MCF 10A (cell line): ENCODE results near the gene SH3PXD2B. TPM values are rescaled to one million over a fixed set of nuclear protein-coding genes. Genes with fewer than 3 reads are reported as not detected.

Experiments
- BruUV-seq: library from RNA; stranded (reverse); fragments of 400-500 nt; replicated peaks from 2 replicates; lab custom pipeline; 2021; lab: Mats Ljungman, UMichigan
- CTCF ChIA-PET: fragments of 300-600 bp; sonication (Branson Sonifier 250); formaldehyde crosslinking; extraction: SDS; loops from one replicate; lab custom pipeline; 2021; ENCODE audit warnings: antibody characterized with exemption, inconsistent platforms; lab: Yijun Ruan, JAX
- POLR2A ChIA-PET: fragments of 300-600, 350-650 bp; sonication (Branson Sonifier 250); formaldehyde crosslinking; extraction: SDS; loops from one replicate; lab custom pipeline; 2020; ENCODE audit warnings: antibody characterized with exemption, inconsistent platforms; lab: Yijun Ruan, JAX
- DNase-seq: peaks from one replicate; pipeline ENCODE4 v3.0.0-alpha.2; 2018; ENCODE audit not compliant: unreplicated experiment
- H3K27ac Mint-ChIP-seq: one replicate; pipeline ENCODE4 v1.8.0; 2022; ENCODE audit warnings: mild to moderate bottlenecking, low read depth, mixed read lengths; ENCODE audit not compliant: unreplicated experiment
- H3K27me3 Mint-ChIP-seq: one replicate; pipeline ENCODE4 v1.8.0; 2022; ENCODE audit warnings: mixed read lengths; ENCODE audit not compliant: insufficient read depth, unreplicated experiment
- H3K36me3 Mint-ChIP-seq: one replicate; pipeline ENCODE4 v1.8.0; 2022; ENCODE audit warnings: mild to moderate bottlenecking, moderate library complexity, mixed read lengths; ENCODE audit not compliant: insufficient read depth, unreplicated experiment
- H3K4me1 Mint-ChIP-seq: one replicate; pipeline ENCODE4 v1.8.0; 2022; ENCODE audit warnings: mixed read lengths; ENCODE audit not compliant: insufficient read depth, unreplicated experiment
- H3K4me3 Mint-ChIP-seq: one replicate; pipeline ENCODE4 v1.8.0; 2022; ENCODE audit warnings: mild to moderate bottlenecking, moderate library complexity, mixed read lengths; ENCODE audit not compliant: unreplicated experiment
- H3K9me3 Mint-ChIP-seq: one replicate; pipeline ENCODE4 v1.8.0; 2022; ENCODE audit warnings: mixed read lengths; ENCODE audit not compliant: unreplicated experiment
- intact Hi-C: fragments of 100-400 bp; cut with micrococcal nuclease; formaldehyde crosslinking; loops from 2 replicates; pipeline ENCODE4 v1.14.1; 2022
- total RNA-seq: library from RNA; stranded (reverse); gene quantifications from 2 replicates; pipeline ENCODE4 v1.2.3, GENCODE V29; 2022
- TF ChIP-seq, protein P1 (sequence below): fragments of 200-600 bp; IDR thresholded peaks from one replicate; pipeline ENCODE4 v1.8.0; 2022; ENCODE audit warnings: antibody characterized with exemption, mild to moderate bottlenecking; ENCODE audit not compliant: unreplicated experiment

Gene SH3PXD2B
- total RNA-seq, 1 experiment from 2014 or later, result 34.1 TPM

DNA sequence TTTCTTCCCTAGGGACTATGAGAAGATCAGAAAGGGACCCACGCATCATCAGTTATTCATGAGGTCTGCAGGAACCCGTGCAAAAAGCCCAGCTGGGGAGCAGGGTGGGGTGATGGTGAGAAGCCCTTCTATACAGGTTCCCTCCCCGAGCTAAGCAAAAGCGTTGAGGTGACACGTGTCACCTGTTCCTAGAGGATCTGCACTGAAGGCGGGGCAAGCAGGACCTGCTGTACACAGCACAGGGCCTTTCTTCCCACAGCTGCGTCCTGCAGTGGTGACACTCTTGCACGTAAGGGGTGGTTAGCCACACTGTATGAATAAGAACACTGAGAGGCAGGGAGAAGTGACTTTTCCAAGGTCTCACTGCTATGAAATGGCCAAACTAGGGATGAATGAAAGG is 37.2 kb upstream of the SH3PXD2B start:
- TF ChIP-seq, protein P1, sequence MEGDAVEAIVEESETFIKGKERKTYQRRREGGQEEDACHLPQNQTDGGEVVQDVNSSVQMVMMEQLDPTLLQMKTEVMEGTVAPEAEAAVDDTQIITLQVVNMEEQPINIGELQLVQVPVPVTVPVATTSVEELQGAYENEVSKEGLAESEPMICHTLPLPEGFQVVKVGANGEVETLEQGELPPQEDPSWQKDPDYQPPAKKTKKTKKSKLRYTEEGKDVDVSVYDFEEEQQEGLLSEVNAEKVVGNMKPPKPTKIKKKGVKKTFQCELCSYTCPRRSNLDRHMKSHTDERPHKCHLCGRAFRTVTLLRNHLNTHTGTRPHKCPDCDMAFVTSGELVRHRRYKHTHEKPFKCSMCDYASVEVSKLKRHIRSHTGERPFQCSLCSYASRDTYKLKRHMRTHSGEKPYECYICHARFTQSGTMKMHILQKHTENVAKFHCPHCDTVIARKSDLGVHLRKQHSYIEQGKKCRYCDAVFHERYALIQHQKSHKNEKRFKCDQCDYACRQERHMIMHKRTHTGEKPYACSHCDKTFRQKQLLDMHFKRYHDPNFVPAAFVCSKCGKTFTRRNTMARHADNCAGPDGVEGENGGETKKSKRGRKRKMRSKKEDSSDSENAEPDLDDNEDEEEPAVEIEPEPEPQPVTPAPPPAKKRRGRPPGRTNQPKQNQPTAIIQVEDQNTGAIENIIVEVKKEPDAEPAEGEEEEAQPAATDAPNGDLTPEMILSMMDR, result no peak
- H3K36me3 Mint-ChIP-seq, result no peaks in the 10 kb centered on the region
- H3K27me3 Mint-ChIP-seq, result peaks cover 19% of the 10 kb centered on the region
- H3K27ac Mint-ChIP-seq, result no peak overlapping the region
- no TSS peak for BruUV-seq
- no peaks in the 10 kb centered on the region for H3K9me3 Mint-ChIP-seq
- no peaks in the 10 kb centered on the region for H3K4me1 Mint-ChIP-seq
- H3K4me3 Mint-ChIP-seq, result no peak overlapping the region
- intact Hi-C loops, result no loop called here
- CTCF ChIA-PET, result interaction anchor here (0.6 to 1.9 kb wide), 6 partner anchors 10 to 468 kb away, joined by 3 to 14 read pairs (median 4); partner anchors contain the start of gene RPL26L1
- DNase-seq, result no peak
- POLR2A ChIA-PET, result interaction anchor here (0.6 to 1.9 kb wide), 8 partner anchors 8 to 146 kb away, joined by 3 to 6 read pairs (median 4); no protein-coding TSS in a partner anchor

DNA sequence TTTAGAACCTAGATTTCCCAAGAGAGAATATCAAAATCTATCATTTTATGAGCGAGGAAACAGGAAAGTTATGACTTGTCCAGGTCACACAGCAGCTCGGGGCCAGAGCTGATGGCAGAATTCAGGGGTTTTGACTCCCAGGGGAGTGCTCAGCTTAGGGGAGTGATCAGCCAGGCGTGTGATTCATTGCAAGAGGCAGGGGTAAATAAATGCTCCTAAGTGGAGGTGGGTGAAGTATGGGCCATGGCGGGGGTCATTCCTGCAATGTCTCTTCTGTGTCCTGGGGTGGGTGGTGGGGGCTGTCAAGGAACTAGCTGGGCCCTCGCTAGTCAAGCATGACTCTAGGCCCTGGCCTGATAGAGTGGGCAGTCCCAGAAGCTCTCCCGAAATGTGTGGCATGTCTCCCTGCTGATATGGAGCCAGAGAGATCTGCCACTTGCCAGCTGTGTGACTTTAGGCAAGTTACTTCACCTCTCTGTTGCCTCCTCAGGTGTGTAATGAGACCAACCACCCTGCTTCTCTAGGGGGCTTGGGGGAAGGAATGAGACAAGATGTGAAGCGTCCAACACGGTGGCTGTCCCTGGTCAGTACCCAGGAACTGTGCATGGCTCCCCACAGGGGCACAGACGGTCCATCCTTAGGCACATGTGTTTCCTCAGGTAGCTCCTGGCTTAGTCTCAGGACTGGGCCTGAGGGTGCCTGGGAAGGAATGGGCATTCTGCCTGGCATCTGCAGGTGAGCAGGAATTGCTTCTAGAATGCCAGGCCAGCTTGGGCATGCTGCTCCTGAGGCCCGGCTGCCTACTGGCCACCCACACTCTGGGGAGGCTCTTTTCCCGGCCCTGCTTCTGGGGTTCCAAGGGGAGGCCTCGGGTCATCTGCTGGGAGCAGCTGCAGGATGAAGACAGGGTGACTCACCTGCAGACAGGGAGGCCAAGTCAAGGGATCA is 36.5 kb upstream of the SH3PXD2B start:
- peak; percentile 68 for DNase-seq
- TF ChIP-seq, protein P1, result no peak
- Mint-ChIP-seq H3K36me3 (no peaks in the 10 kb centered on the region), H3K4me3 (no peak overlapping the region), H3K27ac (no peak overlapping the region), H3K4me1 (no peaks in the 10 kb centered on the region), H3K9me3 (no peaks in the 10 kb centered on the region), H3K27me3 (peaks cover 19% of the 10 kb centered on the region)
- ChIA-PET POLR2A (interaction anchor here (0.6 to 1.9 kb wide), 11 partner anchors 9 to 507 kb away, joined by 3 to 6 read pairs (median 3); no protein-coding TSS in a partner anchor), CTCF (interaction anchor here (0.6 to 1.9 kb wide), 8 partner anchors 9 to 468 kb away, joined by 3 to 14 read pairs (median 4); partner anchors contain the start of gene RPL26L1)
- intact Hi-C loops, result no loop called here
- no TSS peak for BruUV-seq

DNA sequence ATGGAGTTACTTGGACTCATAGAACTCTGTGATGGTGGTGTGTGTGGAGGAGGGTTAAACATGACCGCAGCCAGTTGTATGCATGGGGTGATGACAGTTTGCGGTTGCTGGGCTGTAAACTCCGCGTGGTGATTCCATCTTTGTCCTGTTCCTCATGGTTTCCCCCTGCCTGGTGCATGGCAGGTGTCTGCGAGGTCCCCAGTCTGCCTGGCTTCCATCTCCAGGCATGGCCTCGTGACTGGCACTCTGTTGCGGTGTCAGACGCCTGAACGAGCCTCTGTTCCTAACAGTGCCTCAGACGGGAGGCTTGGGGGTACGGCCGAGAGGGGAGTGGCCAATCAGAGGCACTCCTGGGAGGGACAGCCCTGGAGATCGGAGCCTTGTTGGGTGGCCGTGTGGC is 33.9 kb upstream of the SH3PXD2B start:
- H3K27ac Mint-ChIP-seq, result no peak overlapping the region
- CTCF ChIA-PET, result no interaction called here
- H3K4me1 Mint-ChIP-seq, result peaks cover 1% of the 10 kb centered on the region
- H3K36me3 Mint-ChIP-seq, result no peaks in the 10 kb centered on the region
- intact Hi-C loops, result no loop called here
- POLR2A ChIA-PET, result no interaction called here
- H3K9me3 Mint-ChIP-seq, result no peaks in the 10 kb centered on the region
- TF ChIP-seq, protein P1, result no peak
- BruUV-seq, result no TSS peak
- no peak for DNase-seq
- no peak overlapping the region for H3K4me3 Mint-ChIP-seq
- no peaks in the 10 kb centered on the region for H3K27me3 Mint-ChIP-seq

DNA sequence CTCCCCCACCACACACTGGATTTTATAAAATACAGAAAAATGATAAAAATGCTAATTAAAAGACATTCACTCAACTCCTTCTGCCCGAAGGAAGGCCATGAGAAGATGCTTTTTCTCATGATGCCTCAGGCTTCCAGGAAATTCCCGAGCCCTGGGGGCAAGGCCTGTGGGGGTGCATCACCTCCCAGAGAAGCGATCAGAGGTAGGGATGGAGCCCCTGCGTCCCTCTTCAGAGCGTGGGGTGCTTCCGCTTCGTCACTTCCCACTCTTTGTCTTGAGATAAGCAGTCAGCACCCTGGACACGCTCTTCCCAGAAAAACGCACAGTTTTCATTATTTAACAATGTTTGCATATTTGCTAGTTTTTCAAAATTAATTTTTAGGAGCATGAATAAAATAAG is 33.3 kb upstream of the SH3PXD2B start:
- peaks cover 7% of the 10 kb centered on the region for H3K4me1 Mint-ChIP-seq
- no peaks in the 10 kb centered on the region for H3K27me3 Mint-ChIP-seq
- no peaks in the 10 kb centered on the region for H3K9me3 Mint-ChIP-seq
- TF ChIP-seq, protein P1, result no peak
- H3K27ac Mint-ChIP-seq, result no peak overlapping the region
- ChIA-PET CTCF (no interaction called here), POLR2A (no interaction called here)
- DNase-seq, result no peak
- no peaks in the 10 kb centered on the region for H3K36me3 Mint-ChIP-seq
- no peak overlapping the region for H3K4me3 Mint-ChIP-seq
- intact Hi-C loops, result no loop called here
- no TSS peak for BruUV-seq
